Activated T-cell treated with anti-CD3 and anti-CD28 coated beads for 4 hours (primary cell): ENCODE measurements around the gene DRC1.
"Not testable (repeated sequence)": the region's sequence is repeated elsewhere in the genome, so short reads cannot be mapped to it uniquely, and the experiment has no call there.

Experiments
- DNase-seq: peaks from one replicate; pipeline ENCODE4 v3.0.0-alpha.2; 2020

Gene DRC1

DNA sequence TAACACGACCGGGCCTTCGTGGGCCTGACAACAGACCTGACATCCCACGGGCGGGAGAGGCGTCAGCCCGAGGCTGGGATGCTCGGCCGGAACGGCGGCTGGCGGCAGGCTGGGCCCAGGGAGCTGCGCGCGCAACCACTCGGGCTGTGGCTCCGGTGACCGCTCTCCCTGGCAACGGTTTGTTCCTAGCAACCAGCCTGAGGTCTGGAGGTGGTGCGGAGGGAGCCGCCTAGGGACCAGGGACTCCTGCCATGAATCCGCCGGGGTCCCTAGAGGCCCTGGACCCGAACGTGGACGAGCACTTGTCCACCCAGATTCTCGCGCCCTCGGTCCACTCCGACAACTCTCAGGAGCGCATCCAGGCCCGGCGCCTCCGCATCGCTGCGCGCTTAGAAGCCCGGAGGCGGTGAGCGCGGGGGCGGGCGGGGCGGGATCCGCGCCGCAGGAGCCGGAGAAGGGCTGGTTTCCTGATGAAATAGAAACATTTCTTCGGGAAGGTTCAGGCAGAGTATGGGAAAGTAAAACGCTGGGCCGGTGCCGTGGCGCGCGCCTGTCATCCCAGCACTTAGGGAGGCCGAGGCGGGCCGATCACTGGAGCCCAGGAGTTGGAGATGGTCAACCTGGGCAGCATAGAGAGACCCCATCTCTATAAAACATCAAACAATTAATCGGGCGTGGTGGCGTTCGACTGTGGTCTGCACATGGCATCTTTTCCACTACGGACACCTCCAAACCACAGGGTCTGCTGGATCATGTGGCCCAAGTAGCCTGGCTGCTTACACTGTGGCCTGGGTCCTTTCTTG, at the start of gene DRC1:
Gene DRC1, plus strand, starts transcription at position 182 of the 803 bp plus-strand sequence. Its CDS starts 70 bp downstream, at position 252.
- no peak for DNase-seq

- DNase-seq: peak; percentile 26
Observed at GRCh38 chr2:26352892-26353291, 48.8 kb upstream of the DRC1 start.

- DNase-seq: not testable (repeated sequence)
Observed at GRCh38 chr2:26354469-26354868, 47.3 kb upstream of the DRC1 start.

GRCh38 chr2:26355038-26355995, 46.4 kb upstream of the DRC1 start:
- no peak for DNase-seq

- DNase-seq: no peak
Observed at GRCh38 chr2:26356111-26356510, 45.6 kb upstream of the DRC1 start.

DNA sequence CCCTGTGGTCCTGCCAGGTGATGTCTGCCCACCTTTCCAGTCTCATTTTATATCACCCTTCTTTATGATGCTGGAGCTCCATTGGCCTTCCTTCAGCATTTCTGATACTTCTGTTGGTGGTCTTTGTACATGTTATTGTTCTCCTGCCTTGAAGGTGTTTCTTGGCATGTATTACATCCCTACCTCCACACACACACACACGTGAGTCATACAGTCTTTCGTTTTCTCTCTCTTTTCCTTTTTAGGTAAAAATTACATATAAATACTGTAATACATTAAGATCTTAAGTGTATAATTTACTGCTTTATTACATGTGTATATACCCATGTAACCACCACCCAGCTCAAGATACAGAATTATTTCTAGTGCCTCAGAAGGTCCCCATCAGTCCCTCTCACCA, 44.9 kb upstream of the DRC1 start:
- DNase-seq: no peak

GRCh38 chr2:26359886-26360473, 41.7 kb upstream of the DRC1 start:
- DNase-seq: no peak

DNA sequence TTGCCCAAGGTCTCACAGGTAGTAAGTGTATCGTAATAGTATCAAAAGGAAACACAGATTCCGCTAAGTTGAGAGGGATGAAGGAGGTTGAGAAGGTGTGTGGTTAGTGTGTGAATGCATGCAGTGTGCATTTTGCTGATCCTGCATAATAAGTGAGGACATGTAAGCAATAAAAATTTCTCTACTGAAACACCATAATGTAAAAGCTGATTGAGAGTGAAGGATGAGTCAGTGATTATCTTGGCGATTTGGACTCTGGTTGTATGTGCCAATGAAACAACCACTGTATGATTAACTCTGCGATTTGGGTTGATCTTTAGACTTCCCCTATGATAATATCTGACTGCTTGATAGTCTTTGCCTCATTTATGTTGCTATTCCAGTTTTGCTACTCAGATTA, 38.4 kb upstream of the DRC1 start:
- no peak for DNase-seq

DNA sequence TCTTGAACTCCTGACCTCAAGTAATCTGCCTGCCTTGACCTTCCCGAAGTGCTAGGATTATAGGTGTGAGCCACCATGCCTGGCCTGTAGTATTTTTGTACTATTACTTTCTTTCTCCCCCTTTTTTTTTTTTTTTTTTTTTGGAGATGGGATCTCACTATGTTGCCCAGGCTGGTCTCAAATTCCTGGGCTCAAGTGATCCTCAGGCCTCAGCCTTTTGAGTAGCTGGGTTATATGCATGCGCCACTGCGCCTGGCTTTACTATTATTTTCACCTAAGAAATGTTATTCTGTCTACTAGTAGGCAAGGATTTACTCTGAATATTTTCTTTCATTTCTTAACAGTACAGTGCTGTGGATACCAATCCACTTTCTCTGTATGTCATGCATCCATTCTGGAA, 37.8 kb upstream of the DRC1 start:
- no peak for DNase-seq

DNA sequence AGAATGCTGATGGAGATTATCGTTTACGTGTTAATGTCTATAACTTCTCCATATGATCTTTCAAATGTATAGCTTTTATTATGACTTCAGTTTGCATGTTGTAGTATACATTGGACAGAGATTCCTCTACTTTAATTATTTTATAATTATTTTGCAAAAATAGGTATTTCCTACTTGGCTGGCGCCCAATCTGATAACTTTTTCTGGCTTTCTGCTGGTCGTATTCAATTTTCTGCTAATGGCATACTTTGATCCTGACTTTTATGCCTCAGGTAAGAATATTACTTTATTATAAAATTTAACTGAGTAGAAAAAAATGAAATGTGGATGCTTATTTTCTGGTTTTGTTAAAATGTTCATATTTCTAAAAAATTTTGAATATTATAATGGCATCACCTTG, 37.1 kb upstream of the DRC1 start:
- no peak for DNase-seq

DNA sequence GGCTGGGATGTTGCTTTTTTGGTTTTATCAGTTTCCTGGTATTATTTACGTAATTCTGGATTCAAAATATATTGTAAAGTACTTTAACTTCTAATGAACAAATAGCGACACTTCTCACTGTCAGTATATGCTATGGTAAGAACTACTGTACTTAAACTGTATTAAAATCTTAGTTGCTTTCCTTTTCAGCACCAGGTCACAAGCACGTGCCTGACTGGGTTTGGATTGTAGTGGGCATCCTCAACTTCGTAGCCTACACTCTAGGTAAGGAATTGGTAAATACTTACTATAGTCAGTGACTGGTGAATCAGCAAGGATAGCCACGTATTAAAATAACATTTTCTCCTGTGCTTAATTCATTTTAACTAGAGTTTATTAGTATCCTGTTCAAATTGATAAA, 34.8 kb upstream of the DRC1 start:
- DNase-seq: no peak

- DNase-seq: not testable (repeated sequence)
Observed at GRCh38 chr2:26369664-26370063, 32.1 kb upstream of the DRC1 start.

GRCh38 chr2:26370909-26371308, 30.8 kb upstream of the DRC1 start:
- DNase-seq: not testable (repeated sequence)

GRCh38 chr2:26376799-26377198, 24.9 kb upstream of the DRC1 start:
- DNase-seq: no peak

GRCh38 chr2:26380281-26380680, 21.4 kb upstream of the DRC1 start:
- no peak for DNase-seq

- DNase-seq: no peak
Observed at GRCh38 chr2:26382564-26382963, 19.2 kb upstream of the DRC1 start.

GRCh38 chr2:26384183-26384582, 17.5 kb upstream of the DRC1 start:
- no peak for DNase-seq

GRCh38 chr2:26384597-26384996, 17.1 kb upstream of the DRC1 start:
- no peak for DNase-seq

- DNase-seq: no peak
Observed at GRCh38 chr2:26387189-26387588, 14.5 kb upstream of the DRC1 start.

DNA sequence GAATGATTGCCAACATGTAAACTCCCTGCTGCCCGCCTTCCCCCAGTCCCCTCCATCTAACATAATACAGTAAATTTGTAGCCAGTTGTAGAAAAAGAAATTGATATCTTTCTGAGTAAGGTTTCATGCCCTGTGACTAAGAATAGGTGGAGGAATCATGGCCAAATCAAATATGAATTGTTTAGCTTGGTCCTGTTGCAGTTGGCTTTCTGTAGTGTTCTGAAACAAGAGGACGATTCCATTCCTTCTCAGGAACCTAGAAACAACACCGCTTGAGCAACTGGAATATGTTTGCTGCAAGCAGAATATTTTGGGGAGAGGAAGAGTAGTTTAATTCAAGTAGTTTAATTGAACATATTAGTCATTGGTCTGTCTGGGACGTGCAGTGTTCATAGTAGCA, 7.0 kb upstream of the DRC1 start:
- DNase-seq: no peak

DNA sequence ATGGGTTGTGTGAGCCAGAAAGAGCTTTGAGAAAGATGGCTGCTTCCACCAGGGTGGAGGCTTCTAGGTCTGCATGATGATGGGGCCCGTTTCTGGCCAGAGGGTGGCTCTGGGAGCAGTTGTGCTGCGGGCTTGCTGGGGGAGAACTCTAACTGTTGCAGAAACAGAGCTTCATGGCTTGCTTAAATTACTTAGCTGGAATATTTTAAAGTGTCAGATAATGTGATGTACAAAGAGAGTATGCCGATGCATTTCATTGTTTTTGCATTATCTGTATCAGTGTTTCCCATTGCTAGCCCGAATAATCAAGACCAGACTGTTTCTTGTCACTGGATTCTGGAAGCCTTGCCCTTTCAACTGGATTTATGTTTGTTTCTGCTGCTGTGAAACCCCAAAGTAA, 6.3 kb upstream of the DRC1 start:
- DNase-seq: no peak

DNA sequence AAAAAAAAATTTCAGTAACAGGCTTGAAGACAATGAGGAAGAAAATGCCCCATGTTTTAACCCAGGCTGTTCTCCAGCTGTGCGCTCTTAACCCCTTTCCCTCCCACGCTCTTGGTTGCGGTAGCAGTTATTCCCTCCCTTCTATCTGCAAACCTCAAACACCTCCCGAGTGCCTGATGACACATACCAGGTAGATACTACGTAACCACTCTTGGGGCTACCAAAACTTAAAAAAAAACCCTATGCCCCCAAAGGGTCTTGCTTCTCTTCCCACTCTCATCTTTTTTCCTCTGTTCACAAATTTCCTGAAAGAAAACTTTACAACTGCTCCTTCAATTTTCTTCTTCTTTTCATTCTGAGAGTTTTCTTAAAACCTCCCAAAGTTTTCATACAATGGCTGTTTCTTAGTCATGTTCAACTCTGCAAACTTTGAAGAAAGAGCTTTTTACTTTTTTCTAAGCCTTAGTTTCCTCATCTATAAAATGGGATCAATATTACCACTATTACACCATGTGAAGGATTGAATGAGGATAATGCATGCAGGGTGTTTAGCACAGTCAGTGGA, 4.9 kb upstream of the DRC1 start:
- peak; percentile 23 for DNase-seq

DNA sequence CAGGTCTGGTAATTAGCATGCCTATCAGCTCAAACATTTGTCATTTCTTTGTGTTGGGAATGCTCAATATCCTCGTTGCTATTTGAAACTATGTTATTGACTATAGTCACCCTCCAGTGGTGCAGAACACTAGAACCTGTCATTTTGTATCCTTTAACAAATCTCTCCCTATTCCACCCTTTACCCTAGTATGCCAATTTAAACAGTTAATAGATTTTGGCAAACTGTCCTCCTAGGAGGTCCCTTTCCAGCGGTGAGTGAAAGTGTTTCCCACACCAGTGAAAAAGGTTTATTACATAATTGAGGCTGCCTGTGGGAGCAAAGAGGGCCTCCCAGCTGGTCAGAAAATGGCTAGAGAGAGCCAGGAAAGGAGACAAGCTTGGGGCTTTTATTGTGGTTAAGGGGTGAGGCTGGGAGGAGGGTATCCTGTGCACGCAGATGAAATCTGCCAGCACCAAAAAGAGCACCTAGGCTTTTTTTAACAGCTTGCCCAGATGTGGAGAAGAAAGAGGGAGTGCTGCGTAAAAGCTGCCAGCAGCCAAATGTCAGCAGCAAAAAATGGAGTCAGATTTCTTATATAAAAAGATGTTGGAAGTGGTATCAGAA, 1.8 kb upstream of the DRC1 start:
- no peak for DNase-seq
